ENCODE results near the gene SLC52A3.
"Not testable (repeated sequence)": the region's sequence is repeated elsewhere in the genome, so short reads cannot be mapped to it uniquely, and the experiment has no call there.

SLC52A3 gene

DNA sequence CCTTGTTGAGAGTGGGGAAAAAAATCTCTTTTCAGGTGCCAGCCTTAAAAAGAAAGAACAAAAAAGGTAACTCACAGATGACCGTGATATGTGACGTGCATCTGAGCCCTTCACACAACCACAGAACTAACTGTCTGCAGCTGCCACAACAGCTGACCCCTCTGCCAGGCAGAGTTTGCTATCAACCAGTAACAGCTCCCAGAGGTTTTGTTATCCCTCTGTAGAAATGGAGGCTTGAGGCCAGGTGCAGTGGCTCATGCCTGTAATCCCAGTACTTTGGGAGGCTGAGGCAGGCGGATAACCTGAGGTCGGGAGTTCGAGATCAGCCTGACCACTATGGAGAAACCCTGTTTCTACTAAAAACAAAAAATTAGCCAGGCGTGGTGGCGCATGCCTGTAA is 42.8 kb downstream of the SLC52A3 start:
- DNase-seq, result no peak

DNA sequence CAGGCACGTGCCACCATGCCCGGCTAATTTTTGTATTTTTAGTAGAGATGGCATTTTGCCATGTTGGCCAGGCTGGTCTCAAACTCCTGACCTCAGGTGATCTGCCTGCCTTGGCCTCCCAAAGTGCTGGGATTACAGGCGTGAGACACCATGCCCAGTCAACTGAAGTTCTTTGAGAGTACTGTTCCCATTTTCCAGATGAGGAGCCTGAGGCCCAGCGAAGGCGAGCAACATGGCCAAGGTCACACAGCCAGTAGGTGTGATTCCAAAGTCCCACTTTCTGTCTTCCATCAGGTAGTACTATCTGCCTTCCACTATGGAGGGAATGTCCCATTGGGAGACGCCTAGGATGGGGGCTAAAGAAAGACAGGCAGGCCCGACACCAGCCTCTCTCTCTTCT is 43.5 kb downstream of the SLC52A3 start:
- DNase-seq, result not testable (repeated sequence)

DNA sequence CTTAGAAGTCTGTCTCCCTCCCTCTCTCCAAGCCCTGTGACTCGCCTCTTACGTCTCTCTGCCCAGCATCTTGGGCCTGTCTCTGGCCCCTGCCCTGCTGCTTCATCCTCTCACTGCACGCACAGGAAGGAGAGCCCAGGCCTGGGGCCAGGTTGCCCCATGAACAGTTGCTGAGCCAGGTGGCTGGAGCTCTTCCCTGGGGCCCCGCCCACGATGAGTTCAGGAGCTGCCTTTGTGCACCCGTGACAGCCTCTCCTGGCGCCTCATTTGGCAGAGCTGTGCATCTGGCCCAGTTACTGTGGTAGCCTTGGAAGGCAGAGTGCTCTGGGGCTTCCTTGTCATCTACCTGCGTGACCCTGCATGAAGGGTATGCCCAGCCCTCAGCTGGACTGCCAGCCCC is 44.5 kb downstream of the SLC52A3 start:
- no peak for DNase-seq

DNA sequence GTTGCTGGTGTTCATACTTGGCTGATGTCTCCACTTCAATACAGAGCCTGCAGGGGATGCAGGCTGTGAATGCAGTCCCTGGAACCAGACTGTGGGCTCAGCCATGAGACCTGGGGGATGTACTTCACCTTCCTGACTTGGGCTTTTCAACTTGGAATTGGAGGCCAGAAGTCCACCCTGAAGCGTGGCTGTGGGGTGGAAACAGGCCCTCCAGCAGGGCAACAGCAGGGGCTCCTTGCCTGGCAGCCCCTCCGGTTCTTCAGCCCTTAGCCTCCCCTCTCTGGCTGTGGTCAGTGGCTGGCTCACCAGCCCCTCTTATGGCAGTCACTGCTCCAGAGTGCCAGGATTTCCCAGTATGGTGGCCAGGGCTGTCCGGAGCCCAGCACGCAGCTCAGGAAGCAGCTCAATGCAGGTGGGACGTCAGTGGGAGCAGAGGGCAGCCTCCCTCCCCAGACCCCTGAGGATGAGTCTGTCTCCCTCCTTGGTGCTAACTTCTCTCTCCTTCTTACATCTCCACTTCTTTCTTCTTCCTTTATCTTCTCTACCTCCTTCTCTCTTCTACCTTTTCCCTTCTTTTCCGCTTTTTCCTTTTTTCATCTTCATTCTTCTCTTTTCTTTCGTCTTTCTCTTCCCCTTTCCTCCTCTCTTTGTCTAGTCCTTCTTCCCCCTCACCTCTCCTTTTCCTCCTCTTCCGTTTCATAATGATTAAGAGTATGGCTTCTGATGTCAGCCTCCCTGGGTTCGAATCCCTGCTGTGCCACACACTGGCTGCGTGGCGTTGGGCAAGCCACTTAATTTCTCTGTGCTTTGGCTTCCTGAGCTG is 45.3 kb downstream of the SLC52A3 start:
- DNase-seq, result no peak

DNA sequence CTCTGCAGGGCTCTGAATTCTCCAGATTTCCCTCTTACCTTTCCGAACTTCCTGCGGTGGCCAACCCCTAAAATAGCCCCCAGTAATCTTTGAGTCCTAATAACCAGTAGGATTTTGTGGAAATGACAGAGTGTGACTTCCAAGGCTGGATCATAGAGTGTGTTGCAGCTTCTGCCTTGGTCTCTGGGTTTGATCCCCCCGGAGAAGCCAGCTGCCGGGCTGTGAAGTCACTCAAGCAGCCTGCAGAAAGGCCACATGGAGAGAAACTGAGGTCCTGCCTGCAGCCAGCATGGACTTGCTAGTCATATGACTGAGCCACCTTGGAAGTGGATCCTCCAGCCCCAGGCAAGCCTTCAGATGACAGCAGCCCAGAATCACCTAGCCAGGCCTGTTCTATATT is 46.4 kb downstream of the SLC52A3 start:
- no peak for DNase-seq

DNA sequence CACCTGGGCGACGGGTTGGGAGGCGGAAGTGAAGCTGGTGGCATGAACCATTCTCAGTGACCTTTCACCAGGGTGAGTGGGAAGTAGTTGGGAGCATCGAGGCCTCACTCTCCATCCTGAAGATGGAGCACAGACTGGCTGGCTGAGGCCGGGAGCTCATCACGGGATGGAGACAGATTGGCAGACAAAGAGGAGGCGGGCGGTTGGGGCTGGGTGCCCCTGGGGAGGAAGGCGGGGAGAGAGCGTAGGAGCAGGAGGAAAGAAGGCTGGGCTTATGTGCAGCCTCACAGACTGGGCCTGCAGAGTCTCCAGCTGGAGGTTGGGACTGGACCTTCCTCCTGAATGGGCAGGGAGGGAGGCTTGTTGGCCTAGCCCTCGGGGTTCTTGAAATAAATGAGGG is 48.5 kb downstream of the SLC52A3 start:
- no peak for DNase-seq

DNA sequence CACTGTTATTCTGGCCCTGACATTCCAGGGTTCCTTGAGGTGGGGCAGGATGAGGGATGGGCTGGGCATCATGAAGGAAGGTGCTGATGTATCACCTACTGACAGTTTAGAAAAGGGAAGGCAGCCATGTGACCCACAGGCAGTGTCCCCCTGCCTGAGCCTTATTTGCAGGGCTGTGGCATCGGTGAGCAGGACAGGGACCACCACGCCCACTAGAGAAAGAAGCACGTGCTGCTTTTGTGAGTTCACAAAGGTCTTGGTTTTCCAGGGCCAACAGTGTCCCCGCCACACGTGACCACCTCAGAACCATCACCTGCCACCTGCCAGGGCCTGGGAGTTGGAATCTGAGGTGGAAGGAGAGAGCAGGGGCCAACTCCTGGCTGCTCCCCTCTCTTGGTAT is 49.2 kb downstream of the SLC52A3 start:
- no peak for DNase-seq

DNA sequence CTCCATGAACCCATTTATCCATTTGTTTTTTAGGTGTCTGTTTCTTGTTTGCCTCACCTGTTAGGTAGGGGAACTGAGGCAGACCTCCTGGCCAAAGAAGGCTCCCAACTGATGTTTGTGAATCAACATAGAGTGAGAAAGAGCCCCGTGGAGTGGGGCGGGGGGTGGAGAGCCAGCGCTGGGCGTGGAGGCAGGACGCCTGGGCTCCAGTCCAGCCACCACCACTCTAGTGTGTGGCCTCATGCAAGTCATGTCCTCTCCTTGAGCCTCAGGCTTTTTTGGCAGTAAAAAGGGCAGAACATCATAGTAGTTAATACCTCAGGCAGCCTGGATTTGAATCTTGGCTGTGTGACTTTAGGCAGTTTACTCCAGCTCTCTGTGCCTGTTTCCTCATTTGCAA is 50.5 kb downstream of the SLC52A3 start:
- no peak for DNase-seq

DNA sequence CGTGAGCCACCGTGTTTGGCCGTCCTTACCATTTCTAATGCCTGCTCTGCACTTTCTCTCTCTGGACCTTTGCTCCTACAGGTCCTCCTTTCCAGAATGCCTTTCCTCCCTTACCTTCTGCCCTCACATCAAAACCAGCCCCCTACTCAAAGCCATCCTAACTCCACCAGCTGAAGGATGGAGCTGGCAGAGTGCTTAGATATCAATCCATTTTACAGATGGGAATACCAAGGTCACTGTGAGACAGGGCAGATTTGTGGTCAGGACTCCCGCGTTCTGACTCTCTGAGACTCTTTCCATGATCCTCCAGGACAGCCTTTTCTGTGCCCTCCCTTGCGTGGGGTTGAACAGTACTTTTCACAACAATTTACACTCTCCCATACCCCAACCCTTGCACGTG is 51.0 kb downstream of the SLC52A3 start:
- DNase-seq, result no peak

DNA sequence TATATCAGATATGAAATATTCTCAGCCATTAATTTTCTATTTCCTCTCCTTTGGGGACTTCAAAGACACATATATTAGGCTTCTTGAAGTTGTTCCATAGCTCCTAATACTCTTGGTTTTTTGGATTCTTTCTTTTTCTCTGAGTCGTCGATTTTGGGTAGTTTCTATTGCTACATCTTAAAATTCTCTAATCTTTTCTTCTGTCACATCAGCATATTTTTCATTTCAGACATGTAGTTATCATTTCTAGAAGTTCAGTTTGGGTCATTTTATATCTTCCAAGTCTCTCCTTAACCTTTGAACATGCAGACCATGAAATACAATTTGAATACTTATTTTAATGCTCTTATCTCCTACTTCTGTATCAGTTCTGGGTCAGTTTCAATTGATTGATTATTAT is 53.8 kb downstream of the SLC52A3 start:
- no peak for DNase-seq

DNA sequence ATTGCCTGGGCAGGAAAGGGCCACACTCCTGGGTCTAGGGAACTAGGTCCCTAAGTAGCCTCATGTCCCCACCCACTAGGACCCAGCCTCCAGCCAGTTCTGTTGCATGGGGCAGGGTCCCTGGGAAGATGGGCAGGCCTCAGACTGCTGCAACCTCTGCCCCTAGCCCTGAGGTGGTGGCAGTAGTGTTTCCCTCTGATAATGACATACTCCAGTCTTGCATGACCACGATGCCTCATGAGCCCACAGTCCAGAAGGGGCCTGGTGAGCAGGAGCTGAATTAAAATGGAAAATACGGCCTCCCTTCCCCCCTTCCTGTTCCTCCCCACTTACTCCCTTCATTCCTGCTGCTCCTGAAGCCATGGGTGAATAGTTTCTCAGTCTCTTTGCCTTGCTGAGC is 56.7 kb downstream of the SLC52A3 start:
- DNase-seq, result no peak

DNA sequence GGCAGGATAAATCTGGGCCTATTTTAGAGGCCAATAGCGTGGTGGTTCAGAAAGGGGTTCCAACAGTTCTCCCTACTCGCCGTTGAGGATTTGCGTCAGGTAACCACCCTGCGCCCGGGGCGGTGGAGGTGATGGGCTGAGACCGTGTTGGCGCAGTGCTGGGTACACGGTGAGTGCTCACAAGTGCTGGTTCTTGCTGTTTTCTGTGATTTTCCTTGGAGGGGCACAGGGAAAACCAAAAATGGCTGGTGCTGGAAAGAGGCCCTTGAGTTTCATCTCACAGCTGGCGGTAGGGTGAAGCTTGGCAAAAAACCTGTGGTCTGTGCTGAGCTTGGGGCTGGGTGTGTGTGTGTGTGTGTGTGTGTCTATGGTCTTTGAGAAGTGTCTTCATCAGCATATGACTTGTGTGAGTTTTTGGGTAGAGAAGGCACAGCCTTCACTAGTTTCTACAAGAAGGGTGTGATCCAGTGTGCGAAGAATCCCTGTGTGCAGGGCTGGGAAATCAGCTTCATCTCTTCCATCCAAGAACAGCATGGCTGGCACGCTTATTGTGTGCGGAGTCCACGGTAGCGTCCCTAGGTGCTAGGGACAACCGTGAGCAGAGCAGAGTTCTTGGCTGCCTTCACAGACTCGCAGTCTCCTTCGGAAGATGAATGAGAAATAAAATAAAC is 57.4 kb downstream of the SLC52A3 start:
- DNase-seq, result no peak
